ENCODE results near the gene ZNF132. TPM values are rescaled to one million over a fixed set of nuclear protein-coding genes. Genes with fewer than 3 reads are reported as not detected.

The ZNF132 gene
- total RNA-seq, 1 experiment from 2014 or later: 1.5 TPM

- ChIA-PET POLR2A (ENCODE audit: unreplicated experiment) (no interaction called here), CTCF (no interaction called here)
- TF ChIP-seq EZH2 (IDR thresholded peaks at IDR 0.05; ENCODE audit: low read depth): no peak
- no peak for TF ChIP-seq CTCF (conservative IDR thresholded peaks at IDR 0.05)
- no peaks in the 10 kb centered on the region for H3F3A ChIP-seq (ENCODE audit: insufficient read depth, low read depth)
- no peaks in the 10 kb centered on the region for H3K27me3 ChIP-seq (ENCODE audit: insufficient read depth, low read depth)
- no peaks in the 10 kb centered on the region for H3K9me3 ChIP-seq (ENCODE audit: insufficient read depth, low read depth)
- H4K20me1 ChIP-seq (ENCODE audit: insufficient read depth): no peaks in the 10 kb centered on the region
- BruUV-seq (replicated peaks): no TSS peak
- no peaks in the 10 kb centered on the region for H3K9me2 ChIP-seq (ENCODE audit: insufficient read depth)
- no peak overlapping the region for H3K4me3 ChIP-seq
- H3K36me3 ChIP-seq (ENCODE audit: low read depth): no peaks in the 10 kb centered on the region
- H3K4me1 ChIP-seq (replicated peaks; ENCODE audit: insufficient read depth): no peaks in the 10 kb centered on the region
- H3K4me2 ChIP-seq: no peak overlapping the region
- H3K79me2 ChIP-seq (ENCODE audit: low read depth): no peaks in the 10 kb centered on the region
- no peak overlapping the region for H2AFZ ChIP-seq
- no peak for DNase-seq
- intact Hi-C loops (cut with micrococcal nuclease; ENCODE audit: unreplicated experiment): no loop called here
- no peak overlapping the region for H3K27ac ChIP-seq
Measured at GRCh38 chr19:58460039-58460438, 20.1 kb upstream of the ZNF132 start.

GRCh38 chr19:58456111-58456510 is 16.2 kb upstream of the ZNF132 start:
- H3K9me2 ChIP-seq (ENCODE audit: insufficient read depth): no peaks in the 10 kb centered on the region
- H3K4me3 ChIP-seq: no peak overlapping the region
- H3K36me3 ChIP-seq (ENCODE audit: low read depth): no peaks in the 10 kb centered on the region
- no peak for TF ChIP-seq CTCF (conservative IDR thresholded peaks at IDR 0.05)
- TF ChIP-seq EZH2 (IDR thresholded peaks at IDR 0.05; ENCODE audit: low read depth): no peak
- no peak for DNase-seq
- CTCF ChIA-PET: no interaction called here
- H3K27me3 ChIP-seq (ENCODE audit: insufficient read depth, low read depth): no peaks in the 10 kb centered on the region
- H3K4me1 ChIP-seq (replicated peaks; ENCODE audit: insufficient read depth): no peaks in the 10 kb centered on the region
- POLR2A ChIA-PET (ENCODE audit: unreplicated experiment): no interaction called here
- BruUV-seq (replicated peaks): no TSS peak
- intact Hi-C loops (cut with micrococcal nuclease; ENCODE audit: unreplicated experiment): no loop called here
- H3K9me3 ChIP-seq (ENCODE audit: insufficient read depth, low read depth): no peaks in the 10 kb centered on the region
- no peak overlapping the region for H3K4me2 ChIP-seq
- H3K27ac ChIP-seq: no peak overlapping the region
- no peaks in the 10 kb centered on the region for H3K79me2 ChIP-seq (ENCODE audit: low read depth)
- no peaks in the 10 kb centered on the region for H4K20me1 ChIP-seq (ENCODE audit: insufficient read depth)
- H3F3A ChIP-seq (ENCODE audit: insufficient read depth, low read depth): no peaks in the 10 kb centered on the region
- H2AFZ ChIP-seq: no peak overlapping the region

- BruUV-seq (replicated peaks): no TSS peak
- ChIA-PET POLR2A (ENCODE audit: unreplicated experiment) (no interaction called here), CTCF (no interaction called here)
- no peaks in the 10 kb centered on the region for H3K79me2 ChIP-seq (ENCODE audit: low read depth)
- no peak overlapping the region for H3K4me2 ChIP-seq
- H2AFZ ChIP-seq: no peak overlapping the region
- DNase-seq: no peak
- no peak for TF ChIP-seq EZH2 (IDR thresholded peaks at IDR 0.05; ENCODE audit: low read depth)
- TF ChIP-seq CTCF (conservative IDR thresholded peaks at IDR 0.05): no peak
- H3K27me3 ChIP-seq (ENCODE audit: insufficient read depth, low read depth): no peaks in the 10 kb centered on the region
- H3F3A ChIP-seq (ENCODE audit: insufficient read depth, low read depth): no peaks in the 10 kb centered on the region
- no peaks in the 10 kb centered on the region for H4K20me1 ChIP-seq (ENCODE audit: insufficient read depth)
- no peaks in the 10 kb centered on the region for H3K36me3 ChIP-seq (ENCODE audit: low read depth)
- no peak overlapping the region for H3K27ac ChIP-seq
- no peaks in the 10 kb centered on the region for H3K9me2 ChIP-seq (ENCODE audit: insufficient read depth)
- H3K4me1 ChIP-seq (replicated peaks; ENCODE audit: insufficient read depth): 0 out of 2 replicates have a peak, but pooled peaks cover 5% of the 10 kb centered on the region
- H3K4me3 ChIP-seq: no peak overlapping the region
- H3K9me3 ChIP-seq (ENCODE audit: insufficient read depth, low read depth): no peaks in the 10 kb centered on the region
- intact Hi-C loops (cut with micrococcal nuclease; ENCODE audit: unreplicated experiment): no loop called here
Measured at GRCh38 chr19:58455306-58455705, 15.4 kb upstream of the ZNF132 start.
